Measurements from ENCODE around the gene CDC42SE2.
"Not testable (repeated sequence)": the region's sequence is repeated elsewhere in the genome, so short reads cannot be mapped to it uniquely, and the experiment has no call there.

Gene CDC42SE2

GRCh38 chr5:131389869-131390265 lies 126.0 kb downstream of the CDC42SE2 start:
- DNase-seq (ENCODE audit: low read depth) = no peak

DNA sequence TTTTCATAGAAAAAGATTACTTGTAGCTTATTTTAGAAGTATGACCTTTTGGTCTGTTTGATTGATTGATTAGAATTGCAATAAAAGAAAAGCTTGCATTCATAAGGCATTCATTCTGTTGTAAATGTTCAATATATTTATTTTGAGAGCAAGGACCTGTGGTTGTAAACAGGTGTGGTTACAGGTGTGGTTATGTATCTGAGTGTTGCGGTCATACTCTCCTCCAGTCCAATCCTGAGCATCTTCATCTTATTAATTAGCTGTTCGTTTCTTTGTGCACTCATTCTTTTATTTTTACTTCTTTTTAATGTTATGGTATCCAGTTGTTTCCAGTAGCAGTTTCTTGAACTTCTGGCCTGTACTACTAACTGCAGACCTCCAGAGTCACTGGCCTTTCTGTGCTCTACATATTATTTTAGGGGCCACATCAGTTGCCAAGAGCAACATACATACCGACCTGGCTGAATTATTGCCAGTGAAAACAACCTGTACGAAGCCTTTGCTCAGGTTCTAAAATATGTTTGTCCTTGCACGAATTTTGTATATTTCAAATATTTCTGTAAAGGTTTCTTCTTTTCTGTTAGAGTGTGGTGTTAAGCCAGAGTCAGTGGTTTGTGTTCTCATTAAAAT lies 128.7 kb downstream of the CDC42SE2 start:
- no peak for DNase-seq (ENCODE audit: low read depth)

DNA sequence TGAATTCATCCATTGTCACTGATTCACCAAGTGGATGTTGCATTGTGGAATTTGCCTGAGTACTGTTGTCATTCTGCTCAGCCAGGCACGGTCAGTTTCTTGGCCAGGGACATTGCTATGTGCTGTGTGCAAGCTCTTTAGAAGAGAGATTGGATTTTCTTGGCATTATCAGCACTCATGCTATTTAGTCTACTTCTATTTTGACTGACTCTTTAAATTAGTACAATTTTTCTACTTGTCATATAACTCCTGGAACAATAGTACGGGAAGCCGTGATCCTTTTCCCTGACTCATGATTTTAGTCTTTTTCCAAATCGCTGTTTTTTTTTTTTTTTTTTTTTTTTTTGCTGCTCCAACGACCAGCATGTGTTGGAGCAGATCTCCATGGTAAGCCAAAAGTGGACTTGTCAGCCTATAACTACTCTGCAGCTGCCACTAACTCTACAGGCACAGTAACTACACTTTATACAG lies 129.7 kb downstream of the CDC42SE2 start:
- no peak for DNase-seq (ENCODE audit: low read depth)

- DNase-seq (ENCODE audit: low read depth) = peak; percentile 77
These were observed 130.3 kb downstream of the CDC42SE2 start for GRCh38 chr5:131394128-131394527.

GRCh38 chr5:131396015-131396414 lies 132.2 kb downstream of the CDC42SE2 start:
- DNase-seq (ENCODE audit: low read depth) = no peak

GRCh38 chr5:131396630-131397273 lies 132.9 kb downstream of the CDC42SE2 start:
- no peak for DNase-seq (ENCODE audit: low read depth)

- DNase-seq (ENCODE audit: low read depth) = not testable (repeated sequence)
These were observed 135.2 kb downstream of the CDC42SE2 start for GRCh38 chr5:131399007-131399406.

DNA sequence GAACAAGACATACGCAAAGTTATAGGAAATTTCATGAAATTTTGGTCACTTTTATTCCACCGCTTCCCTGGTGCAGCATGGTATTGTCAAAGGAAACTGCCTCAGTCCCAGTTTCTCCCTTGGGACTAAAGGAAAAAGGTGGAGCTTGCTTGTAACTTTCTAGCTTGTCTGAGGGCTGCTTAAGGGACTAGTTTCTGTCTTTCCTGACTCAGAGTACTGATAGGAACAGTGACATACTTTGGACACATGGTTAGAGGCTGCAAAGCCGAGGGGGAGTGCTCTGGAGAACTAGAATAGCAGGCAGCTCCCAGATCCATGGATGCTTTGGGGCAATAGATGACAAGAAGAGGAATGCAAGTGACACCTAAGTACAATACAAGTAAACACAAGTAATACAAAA lies 136.7 kb downstream of the CDC42SE2 start:
- DNase-seq (ENCODE audit: low read depth) = no peak

DNA sequence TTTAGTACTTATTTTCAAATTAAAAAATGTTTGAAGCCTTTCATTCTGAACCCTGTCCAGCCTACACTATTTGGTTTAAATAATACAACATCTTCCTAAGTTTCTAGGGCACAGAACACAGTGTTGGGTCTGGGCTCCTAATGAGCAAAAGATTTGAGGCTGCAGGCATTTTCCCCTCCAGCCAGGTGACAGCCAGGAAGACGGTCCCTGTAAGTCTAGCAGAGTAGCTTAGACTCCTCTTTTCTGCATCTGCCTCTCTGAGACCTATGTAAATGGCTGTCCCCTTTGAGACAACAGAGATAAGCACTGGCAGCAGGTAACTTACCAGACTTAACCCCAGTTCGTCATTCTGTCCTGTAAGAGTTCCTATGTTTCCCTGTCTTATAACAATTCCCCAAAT lies 141.8 kb downstream of the CDC42SE2 start:
- DNase-seq (ENCODE audit: low read depth) = no peak

DNA sequence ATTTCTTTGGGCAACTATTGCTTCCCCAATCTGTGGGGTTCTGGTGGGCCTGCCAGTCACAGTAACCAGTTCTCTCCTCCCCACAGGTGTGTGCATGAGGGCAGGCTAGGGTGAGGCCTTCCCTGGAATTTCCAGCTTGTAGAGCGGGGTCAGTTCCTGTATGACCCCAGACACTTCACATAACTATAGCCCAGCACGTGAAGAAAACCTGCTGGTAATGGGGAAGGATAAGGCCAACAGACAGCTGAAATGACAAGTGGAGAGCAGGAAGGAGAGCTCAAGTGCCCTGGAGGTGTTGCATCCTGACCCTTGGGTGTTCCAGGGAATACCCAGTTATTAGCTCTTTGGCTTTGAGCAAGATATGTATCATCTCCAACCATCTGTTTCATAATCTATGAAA lies 142.2 kb downstream of the CDC42SE2 start:
- DNase-seq (ENCODE audit: low read depth) = no peak

DNA sequence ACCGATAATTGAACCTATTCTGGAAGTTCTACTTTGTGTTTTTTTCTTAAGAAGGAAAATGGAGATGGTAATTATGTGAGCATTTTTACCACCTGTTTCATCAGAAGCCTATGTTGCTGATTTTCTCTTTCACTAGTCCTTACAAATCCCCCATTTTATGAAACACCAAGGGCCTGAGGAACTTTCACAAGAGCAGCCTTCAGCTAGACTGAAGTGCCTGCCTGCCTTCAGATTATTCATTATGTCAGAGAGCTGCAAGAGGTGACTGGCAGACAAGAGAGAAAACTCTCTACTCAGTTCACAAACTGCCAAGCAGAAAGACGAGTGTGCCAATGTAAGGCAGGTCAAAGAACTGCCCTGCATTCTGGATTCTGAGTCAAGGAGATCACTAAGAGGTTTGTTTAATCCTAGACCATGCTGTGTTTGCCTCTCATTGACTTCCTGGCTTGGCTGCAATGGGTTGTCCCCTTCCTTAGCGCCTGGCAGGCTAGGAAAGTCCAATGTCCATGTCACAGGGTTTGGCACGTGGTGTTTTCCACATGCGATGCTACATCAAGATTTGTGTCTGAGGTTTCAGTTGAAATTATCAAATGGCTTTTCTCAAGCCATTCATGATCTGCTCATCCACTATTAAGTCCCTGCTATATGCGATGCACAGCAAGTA lies 143.3 kb downstream of the CDC42SE2 start:
- no peak for DNase-seq (ENCODE audit: low read depth)

DNA sequence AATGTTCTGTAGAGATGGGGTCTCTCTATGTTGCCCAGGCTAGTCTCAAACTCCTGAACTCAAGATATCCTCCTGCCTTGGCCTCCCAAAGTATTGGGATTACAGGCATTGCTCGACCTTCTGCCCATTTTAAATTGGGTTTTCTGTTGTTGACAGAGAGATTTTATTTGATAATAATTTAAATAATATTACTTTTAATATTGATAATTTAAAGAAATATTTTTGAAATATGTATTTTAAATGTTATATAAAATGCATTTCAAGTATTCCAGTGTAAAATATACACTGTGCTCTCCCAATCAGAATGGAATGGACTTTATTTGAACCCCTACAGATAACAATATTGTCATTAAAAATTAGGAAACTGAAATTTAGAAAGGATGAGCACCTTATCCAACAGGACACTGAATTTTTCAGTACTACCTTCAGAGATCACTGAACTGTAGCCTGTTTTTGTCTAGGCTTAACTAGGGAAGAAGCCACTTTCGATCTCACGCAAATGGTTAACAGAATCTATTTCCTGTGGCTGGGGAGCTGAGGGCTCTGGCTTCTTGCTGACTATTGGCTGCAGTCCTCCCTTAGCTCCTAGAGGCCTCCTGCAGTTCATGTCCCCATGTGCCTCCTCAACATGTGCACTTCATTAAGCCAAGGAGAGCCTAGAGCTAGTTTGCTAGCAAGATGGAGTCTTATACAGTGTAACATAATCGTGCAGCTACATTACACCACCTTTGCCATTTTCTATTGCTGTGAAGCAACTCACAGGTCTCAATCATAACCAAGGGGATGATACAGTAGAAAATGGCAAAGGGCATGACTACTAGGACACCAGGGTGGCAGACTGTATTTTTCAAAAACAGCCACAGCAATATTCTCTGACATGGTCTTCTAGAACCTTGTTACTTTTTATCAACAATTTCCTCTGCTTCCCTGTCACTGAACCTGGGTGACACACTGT lies 150.0 kb downstream of the CDC42SE2 start:
- DNase-seq (ENCODE audit: low read depth) = no peak

DNA sequence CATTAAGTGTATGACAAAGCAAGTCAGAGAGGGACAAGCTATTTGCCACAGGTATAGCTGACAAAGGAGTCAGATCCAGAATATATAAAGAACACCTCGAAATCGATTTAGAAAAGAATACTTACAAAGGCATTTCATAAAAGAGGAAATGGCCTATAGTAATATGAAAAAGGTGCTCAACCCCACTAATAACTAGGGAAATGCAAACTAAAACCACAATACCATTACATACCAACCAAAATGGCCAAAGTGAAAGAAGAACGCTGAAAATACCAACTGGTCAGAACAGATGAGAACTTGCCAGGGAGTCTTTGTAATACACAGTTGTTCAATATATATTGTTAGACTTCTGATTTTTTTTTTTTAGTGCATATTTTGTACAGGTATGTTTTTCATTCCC lies 152.9 kb downstream of the CDC42SE2 start:
- DNase-seq (ENCODE audit: low read depth) = no peak

DNA sequence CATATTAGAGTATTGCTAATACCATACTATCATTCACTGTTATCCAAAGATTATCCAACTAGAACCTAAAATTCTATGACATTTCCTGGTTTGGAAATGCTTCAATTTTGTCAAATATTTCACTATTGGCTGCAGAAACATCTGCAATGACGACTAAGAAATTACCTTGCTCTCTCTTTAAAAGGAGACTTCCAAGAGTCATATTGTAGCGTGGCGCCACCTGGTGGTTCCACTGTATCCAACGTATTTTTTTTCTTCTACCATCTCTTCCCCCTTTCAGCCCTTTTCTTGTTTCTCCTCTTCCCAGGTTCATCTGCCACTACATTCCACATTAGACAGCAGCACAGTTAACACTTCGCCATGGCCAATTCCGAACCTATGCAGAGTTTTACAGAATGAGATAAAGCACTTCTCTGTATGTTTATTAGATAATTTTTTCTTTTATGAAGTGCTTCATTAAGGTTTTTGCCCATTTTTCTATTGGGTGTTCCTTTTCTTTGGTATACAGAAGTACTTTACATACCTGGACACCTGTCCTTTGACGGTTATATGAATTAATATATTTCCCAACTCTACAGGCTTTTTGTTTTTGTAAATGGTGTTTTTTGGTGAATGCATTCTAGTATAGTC lies 153.5 kb downstream of the CDC42SE2 start:
- DNase-seq (ENCODE audit: low read depth) = peak; percentile 72

- no peak for DNase-seq (ENCODE audit: low read depth)
These were observed 155.0 kb downstream of the CDC42SE2 start for GRCh38 chr5:131418846-131419245.

- no peak for DNase-seq (ENCODE audit: low read depth)
These were observed 156.0 kb downstream of the CDC42SE2 start for GRCh38 chr5:131419877-131420276.

DNA sequence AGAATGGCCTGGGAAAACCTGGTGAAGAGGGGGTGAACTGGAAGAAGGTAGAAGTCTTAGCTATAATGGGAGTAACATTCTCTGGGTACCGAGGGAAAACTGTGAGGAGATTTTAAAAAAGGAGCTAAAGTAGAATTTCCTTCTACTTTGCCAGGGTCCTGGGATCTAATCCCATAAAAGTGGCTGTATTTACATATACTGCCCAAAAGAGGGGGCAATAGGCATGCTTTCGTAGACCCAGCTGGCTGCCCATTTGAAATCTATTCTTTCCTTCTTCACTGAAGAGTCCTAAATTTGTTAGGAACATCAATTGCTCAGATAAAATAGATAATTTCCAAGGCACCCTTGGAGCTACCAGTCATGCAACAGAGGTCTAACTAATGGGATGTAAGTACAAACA lies 159.2 kb downstream of the CDC42SE2 start:
- DNase-seq (ENCODE audit: low read depth) = peak; percentile 43

GRCh38 chr5:131426011-131426410 lies 162.2 kb downstream of the CDC42SE2 start:
- no peak for DNase-seq (ENCODE audit: low read depth)

DNA sequence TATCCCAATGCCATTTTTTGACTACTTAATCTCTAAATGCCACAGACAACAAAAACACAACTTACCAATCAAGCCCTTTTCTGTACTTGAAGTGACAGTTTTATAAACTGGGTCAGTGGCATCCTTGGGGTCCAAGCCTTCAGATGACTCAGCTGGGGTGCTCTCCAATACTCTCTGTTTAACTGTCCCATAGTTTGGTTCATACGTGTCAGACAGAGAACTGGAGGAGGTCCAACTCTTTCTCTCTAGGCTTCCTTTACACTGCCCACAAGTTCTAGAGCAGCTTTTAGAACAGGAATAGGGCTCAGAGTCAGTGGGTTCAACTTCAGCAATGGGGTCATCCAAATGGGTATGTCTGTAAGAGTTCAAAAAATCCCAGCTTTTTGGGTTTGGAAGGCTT lies 166.9 kb downstream of the CDC42SE2 start:
- DNase-seq (ENCODE audit: low read depth) = peak; percentile 65

DNA sequence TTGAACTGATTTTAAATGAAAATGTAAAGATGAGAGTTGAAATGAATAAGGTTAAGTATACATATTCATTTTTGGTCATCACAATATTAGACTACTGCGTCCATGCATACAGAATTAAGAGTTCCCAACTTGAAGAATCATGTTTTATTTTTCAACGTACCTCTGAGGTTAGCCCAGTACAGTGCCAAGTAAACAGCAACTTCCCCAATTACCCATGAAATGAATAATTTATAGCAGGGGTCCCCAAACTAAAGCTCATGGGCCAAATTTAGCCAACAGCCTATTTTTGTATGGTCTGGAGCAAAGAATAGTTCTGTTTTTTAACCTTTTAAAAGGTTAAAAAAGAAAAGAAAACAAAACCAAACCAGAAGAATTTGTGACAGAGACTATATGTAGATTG lies 167.9 kb downstream of the CDC42SE2 start:
- no peak for DNase-seq (ENCODE audit: low read depth)

DNA sequence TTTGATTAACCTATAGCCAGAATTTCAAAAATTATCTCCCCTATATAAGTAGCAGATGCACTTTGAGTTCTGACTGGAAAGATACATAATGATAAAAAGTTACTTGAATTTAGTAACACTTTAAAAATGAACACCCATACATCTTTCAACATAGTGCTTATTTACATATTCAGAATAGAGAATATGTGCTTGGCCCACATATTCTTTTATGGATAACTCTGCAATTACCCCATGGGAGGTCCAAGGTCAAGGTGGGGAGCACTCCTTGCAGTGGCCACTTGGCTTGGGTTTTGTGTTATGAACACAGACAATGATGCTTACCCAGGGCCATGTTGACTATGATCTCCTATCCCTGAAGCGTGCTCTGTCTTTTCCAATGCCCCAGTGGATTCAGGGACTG lies 169.3 kb downstream of the CDC42SE2 start:
- no peak for DNase-seq (ENCODE audit: low read depth)

DNA sequence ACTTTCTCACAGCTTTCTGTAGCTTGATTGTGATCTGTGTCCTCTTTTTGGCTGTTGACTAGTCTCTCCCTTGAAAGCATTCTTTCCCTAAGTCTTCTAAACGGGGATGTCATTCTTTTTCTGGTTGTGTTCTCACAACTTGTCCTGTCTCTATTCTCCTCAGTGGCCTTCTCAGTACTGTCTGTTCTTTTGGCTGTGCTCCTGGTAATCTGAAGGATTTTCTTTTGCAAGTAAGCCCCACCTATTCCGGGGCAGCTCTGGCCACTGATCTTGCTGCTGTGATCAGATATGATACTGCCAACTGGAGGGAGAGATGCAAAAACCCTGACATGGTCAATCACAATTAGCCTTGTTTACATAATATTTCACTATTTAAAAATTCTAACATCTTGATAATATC lies 172.2 kb downstream of the CDC42SE2 start:
- peak; percentile 19 for DNase-seq (ENCODE audit: low read depth)
